HG02588 (cell line): ENCODE results near the gene NAV2.
A peak's percentile ranks its signal among the peaks of the same experiment; 100 is the strongest.

Source experiments
- ATAC-seq: cut with Tn5 transposase; IDR thresholded peaks from one replicate; pipeline ENCODE4 v1.9.1; 2021; ENCODE audit warnings: mild to moderate bottlenecking, moderate library complexity; ENCODE audit not compliant: unreplicated experiment

Gene NAV2

DNA sequence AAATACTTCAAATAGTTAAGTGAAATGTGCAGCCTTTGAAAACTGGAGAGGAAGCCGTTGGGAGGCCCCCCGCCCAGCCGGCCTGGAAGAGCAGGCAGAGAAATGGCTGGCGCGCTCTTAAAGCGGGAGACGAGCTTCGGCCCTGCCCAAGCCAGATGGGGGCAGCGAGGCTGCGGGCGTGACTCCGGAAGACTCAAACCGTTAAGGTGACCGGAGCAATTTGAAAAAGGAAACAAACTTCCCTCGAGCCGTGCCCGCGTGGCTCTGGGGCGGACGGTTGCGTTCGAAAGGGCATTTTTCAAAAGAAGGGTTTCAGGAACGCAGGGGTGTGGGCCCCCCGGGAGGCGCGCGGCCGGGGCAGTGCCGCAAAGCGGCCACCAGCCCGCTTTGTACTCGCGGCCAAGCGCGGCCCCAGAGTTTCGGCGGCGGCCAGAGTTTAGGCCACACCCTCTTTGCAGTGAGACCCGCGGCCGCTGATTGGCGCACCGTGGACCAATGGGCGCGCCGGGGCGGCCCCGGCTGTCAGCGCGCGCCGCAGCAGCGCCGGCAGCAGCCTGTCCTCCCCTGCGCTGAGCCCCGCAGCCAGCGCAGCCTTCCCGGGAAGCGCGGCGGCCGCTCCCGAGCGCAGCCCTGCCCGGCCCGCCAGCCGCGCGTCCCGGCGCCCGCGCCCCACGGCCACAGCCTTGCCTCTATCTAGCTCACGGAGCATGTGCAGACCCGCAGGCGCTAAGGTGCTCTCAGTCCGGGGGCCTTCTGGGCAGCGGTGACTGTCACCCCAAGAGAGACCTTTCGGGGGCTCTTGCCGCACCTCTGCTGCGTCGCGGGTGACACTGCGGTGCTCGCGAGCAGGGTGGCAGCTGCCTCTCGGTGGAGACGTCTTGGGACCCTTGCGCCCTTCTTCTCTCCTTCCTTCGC, at the start of gene NAV2:
Gene NAV2 (plus strand): TSS at position 557 of the 915 bp plus-strand sequence. CDS start 859 bp downstream, outside the sequence.
- peak; percentile 100 for ATAC-seq

DNA sequence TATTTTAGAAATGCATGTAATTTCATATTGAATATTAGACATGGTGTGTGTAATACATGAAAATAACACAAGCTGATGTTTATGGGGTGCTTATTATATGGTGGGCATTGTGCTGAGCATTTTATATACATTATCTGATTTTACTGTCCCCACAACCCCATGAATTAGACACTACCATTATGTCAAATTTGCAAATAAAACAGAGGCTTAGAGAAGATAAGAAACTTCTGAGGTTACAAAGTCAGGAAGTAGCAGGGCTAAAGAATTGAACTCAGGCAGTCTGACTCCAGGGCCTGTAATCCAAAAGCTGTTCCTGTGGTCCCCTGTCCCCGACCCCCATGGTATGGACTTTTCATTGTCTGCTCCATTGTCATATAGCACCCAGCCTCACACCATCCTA, 49.4 kb upstream of the NAV2 start:
- no peak for ATAC-seq

DNA sequence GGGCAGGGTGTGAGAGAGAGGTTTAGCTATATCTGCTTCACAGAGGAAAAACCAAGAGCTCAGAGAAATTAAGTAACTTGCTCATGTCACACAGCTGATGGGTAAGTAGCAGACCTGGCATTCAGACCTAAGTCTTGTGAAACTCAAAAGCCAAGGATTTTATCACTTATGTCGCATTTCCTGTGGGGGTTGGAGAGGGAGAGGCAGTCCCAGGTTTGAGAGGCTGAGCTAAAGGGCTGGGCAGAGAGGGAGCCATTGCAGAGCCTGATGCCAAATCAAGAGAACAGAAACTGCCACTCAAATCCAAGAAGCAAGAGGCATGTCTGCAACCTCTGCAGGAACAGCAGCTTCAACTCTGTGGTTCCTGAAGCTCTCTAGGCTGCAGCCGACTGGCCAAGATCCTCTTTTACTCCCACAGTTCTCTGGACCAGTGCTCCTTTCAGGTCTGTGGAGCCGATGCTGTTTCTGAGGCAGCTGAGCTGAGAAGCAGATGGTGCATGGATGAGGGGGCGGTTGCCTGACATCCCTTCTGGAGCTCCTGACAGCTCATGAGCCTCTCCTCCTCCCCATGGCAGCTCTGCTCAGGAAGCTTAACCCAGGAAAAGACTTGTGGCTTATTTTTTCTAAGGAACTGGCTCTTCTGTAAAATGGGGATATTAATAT, 47.6 kb upstream of the NAV2 start:
- ATAC-seq, result no peak

DNA sequence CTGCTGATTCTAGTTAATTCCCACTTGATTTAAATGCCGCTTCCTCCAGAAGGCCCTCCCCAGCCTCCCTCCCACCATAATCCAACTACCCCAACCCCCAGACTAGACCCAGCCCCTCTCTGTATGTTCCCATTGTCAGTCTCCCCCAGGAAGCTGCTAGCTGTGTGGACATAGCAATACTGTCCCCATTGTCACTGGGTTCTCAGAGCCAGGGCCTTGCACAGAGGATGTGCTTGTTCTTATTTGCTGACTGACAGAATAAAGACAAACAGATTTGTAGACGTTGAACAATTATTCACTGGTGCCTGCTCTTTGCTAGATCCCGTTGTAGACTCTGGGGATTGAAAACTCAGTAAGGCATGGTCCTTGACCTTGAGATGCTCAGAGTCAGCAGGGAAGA, 45.7 kb upstream of the NAV2 start:
- ATAC-seq, result no peak

DNA sequence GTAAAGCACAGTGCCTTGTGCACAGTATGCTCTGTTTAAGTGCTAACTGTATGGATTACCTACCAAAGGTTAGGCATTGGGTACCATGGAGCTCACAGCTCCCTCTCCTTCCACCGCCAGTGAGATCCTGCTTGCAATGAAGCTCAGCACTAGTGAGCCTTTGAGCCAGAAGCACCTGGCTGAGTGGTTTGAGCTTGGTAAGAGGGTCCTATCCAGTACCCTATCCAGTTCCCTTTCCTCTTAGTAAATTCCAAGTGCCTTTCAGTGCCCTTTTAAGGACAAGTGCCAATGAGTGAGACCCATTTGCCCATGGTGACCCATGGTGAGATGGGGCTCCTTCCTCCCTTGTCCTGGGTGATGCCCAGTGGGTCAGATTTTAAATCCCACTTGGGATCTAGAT, 43.1 kb upstream of the NAV2 start:
- ATAC-seq, result no peak

GRCh38 chr11:19670030-19670791, 42.4 kb upstream of the NAV2 start:
- no peak for ATAC-seq

DNA sequence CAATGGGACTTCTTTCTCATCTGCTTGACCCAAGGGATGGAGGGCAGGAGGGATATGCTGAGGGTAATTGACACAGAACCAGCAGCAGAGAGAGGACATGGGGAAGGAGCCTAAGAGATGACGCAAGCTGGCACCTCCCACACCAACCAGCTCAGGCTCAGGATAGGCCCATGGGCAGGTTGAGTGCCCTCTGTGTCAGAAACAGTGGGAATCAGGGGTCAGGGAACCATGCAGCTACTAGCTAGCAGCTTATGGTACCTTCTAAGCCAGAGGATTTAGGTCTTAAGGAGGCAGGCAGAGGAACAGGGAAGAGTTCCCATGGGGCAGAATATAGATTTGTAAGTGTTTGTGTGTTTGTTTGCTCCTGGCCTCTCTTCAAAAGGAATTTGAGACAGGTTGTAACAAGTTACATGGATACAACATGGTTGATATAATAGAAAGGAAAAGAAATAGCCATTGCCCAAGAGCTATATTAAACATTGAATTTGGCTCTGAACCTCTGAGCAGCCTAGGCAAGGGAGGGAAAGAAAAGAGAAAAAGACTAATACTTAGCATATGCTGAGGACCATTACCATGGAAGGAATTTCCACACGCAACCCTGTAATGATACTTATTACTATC, 39.9 kb upstream of the NAV2 start:
- no peak for ATAC-seq

DNA sequence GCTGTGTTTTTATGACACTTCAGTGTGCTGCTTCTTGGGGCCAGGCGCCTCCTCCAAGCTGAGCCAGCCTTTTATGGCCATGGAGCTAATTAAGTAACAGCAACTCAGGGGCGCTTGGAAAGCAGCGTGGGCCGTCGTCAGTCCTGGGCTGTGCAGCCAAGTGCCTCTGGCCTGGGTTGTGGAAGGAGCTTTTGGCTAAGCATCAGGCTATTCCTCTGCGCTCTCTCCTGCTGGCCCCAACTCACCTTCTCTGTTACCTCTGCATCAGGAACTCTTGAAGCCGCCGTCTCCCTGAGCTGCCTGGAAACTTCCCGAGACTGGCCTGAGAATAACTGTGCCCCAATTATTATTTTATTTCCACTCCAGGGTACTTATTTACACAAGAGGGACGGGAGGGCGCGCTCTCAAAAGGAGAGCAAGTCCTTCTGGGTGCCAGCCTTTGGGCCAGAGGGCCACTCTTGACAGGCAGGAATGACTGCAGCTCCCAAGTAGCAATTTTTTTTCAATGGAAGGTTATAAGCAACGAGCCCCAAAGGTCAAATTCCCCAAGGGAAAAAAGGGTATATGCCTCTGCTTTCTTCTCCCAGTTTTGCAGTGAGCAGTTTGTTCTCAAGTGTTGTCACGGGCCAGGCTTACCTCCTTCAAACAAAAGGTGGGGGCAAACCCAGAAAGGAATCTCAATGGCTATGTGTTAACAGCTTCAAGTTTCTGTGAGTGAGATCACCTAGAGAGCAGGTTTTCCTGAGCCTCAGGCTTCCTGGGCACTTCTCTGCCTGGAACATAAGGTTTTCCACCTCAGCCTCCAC, 38.5 kb upstream of the NAV2 start:
- no peak for ATAC-seq

- no peak for ATAC-seq
Measured at GRCh38 chr11:19674836-19675235, 37.8 kb upstream of the NAV2 start.

DNA sequence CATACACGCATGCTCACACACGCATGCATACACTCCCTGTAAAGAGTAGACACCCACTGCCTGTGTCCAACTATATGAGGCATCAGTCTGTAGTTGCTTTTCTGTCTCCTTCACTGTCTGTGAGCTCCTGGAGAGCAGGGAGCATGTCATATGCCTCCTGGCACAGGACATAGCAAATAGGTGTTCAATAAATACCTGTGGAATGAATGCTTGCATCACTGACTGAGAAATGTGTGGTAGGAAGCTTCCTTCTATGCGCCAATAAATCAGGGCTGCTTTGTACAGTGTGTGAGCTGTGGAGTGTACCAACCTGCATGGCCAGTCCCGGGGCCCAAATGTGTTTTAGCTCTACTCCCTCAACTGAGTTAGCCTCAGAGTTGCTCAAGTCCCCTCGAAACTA, 37.2 kb upstream of the NAV2 start:
- ATAC-seq, result no peak

GRCh38 chr11:19676475-19677380, 35.9 kb upstream of the NAV2 start:
- no peak for ATAC-seq

- no peak for ATAC-seq
Measured at GRCh38 chr11:19677381-19678080, 35.1 kb upstream of the NAV2 start.

DNA sequence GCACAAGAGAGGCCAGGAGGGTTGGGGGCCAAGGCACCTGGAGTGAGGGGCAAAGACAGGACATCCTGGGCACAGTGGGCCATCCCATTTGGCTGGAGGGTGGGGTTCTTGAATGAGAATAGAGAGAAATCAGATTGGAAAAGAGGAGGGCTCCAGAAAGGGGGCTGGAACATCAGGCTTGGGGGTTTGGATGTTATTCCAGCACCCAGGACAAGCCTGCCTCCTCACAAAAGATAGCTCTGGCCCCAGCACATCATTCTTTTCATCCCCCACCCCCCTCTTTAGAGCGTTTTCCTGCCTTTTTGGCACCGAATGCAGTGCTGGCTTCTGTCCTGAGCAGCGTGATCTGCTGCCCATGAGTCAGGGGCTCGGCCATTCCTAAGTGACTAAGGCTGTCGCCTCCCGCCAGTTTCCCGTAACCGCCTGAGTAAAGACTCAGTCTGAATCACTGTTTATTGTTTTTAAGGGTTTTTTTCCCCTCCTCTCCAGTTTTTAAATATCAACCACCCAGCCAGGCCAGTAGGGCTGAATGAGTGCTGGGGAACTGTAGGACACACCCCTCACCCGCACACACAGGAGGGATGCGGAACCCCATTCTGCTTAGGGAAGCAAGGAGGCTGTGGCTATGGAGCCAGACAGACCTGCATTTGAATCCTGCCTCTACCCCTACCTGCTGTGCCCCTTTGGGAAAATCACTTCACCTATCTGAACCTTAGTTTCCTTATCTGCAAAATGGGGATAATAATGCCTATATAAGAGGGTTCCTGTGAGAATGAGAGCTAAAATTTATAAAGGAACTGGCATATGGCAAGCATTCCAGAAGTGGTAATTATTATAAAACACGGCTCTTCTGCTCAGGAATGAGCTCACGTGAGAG, 32.4 kb upstream of the NAV2 start:
- ATAC-seq, result no peak

DNA sequence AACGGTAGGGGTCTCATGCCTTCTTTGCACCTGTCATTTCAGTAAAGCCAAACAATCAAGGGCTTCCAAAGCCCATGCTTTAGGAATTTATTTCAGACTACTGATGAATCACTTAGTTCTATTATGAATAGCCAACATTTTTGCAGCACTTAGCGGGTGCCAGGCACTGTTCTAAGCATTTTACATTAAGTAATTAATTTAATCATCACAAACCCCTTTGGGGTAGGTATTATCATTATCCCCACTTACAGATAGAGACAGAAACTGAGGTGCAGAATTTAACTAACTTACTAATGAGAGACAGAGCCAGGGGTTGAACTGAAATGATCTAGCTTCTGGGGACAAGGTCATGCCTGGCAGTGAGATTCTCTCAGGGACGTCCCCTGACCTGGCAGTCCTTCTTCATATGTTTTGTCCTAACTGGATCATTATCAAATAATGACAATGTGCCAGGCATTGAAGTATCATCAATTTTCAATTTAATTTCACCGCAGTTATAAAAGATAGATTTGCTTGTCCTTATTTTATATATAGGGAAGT, 31.7 kb upstream of the NAV2 start:
- no peak for ATAC-seq

DNA sequence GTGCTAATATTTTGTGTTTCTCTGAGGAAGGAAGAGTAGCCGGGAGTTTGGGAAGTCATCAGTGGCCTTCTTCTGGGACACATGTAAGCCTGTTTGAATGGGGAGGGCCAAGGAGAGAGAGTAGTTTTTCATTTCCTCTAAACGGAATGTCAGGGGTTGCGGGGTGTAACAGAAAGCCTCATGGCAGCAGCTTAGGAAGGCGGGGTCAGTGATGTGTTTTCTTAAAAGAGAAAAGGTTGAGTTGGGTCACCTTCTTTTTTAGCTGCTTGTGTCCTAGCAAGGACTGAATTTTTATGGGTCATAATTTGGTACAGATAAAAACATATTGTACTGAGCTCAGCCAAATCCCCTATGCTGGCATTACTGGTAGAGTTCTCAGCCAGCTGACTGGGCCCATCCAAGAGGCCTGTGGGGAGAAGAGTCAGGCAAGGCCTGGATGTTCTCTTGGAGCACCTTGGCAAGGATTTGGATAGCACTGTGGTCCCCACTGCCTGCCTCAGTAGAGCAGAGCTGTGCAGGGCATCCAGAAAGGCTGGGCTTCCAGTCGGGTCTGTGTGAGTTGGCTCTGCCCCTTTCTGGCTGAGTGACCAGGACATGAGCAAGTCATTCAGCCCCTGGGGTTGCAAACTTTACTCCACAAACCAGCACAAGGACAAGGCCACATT, 29.4 kb upstream of the NAV2 start:
- ATAC-seq, result no peak

- no peak for ATAC-seq
Measured at GRCh38 chr11:19683862-19684491, 28.7 kb upstream of the NAV2 start.
